GM21786 (cell line): ENCODE results near the gene ZNF667.
A peak's percentile ranks its signal among the peaks of the same experiment; 100 is the strongest.

ENCODE experiments used
- ATAC-seq: cut with Tn5 transposase; IDR thresholded peaks from one replicate; pipeline ENCODE4 v1.9.1; 2021; ENCODE audit not compliant: unreplicated experiment

The ZNF667 gene

DNA sequence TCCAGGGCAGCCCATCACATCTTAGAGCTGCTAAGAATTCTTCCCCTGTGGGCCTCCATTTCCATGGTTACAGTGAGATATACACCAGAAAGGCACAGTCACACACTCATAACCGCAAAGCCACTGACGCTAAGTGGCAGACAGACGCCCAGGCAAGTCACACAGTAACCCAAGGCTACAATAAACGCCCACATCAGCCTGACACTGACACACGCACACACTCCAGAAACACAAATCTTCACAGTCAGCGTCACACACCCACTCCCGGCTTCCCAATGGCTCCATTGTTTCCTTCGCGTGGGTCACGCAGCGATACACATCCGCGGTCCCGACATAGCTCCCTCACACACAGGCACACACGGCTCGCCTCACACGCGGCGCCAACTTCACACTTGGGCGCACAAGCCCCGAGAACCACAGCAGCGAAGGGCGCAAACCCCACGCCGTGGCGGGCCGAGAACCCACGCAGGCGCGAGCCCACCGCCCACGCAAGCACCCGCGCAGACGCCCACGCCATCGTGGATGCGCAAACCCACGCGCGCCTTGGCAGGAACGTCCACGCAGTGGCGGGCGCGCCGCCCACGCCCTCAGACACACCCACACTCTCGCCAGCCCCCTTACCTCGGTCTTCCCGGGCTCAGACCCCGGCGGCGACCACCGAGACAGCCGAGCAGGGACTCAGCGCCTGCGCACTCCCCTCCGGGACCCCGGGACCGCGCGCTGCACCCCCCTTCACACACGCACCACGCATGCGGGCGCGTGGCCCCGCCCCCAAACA, at the start of gene ZNF667:
Gene ZNF667 (minus strand): TSS at position 695 of the 778 bp plus-strand sequence. CDS start 14,975 bp downstream, outside the sequence.
- no peak for ATAC-seq

GRCh38 chr19:56525214-56525860, 48.2 kb upstream of the ZNF667 start:
- no peak for ATAC-seq

DNA sequence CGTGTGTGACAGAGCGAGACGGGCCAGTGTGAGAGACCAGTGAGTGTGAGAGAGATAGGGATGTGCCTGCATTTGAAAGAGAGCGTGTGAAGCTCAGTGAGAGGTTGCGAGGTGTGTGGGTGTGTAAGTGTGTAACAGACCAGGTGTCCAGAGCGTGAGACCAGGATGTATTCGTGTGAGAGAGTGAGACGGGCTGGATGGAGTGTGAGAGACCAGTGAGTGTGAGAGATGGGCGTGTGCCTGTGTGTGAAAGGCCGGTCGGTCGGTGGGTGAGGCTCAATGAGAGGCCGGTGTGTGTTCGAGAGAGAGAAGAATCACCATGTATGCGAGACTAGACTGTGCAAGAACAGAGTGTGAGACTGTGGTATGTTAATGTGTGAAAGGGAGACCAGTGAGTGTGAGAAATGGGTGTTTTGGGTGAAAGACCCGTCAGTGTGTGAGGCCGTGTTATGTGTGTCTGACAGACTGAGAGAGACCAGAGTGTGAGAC, 31.2 kb upstream of the ZNF667 start:
- ATAC-seq: no peak

- ATAC-seq: peak; percentile 90
Measured at GRCh38 chr19:56507446-56508289, 30.5 kb upstream of the ZNF667 start, which contains the start of gene ZNF471. TSS of gene ZNF471 (plus strand) at chr19:56507855. CDS start at chr19:56511572, 3,717 bp downstream.

GRCh38 chr19:56504581-56504980, 27.4 kb upstream of the ZNF667 start:
- no peak for ATAC-seq

DNA sequence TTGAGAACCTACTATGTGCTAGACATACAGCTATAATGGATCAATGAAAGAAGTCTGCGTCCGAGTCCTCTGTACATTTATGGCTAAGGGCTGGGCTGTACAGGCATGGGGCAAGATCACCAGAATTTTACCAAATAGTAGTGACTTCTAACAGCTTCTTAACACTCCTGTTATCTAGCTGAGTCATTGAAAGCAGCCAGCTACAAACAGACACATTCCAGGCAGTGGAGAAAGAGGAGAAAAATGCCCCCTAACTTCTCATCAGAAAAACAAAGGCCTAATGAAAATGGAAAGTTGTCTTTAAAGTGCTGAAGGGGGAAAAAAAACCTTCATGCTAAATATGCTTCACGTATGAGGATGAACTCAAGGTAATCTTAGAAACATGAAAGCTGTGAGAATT, 14.3 kb upstream of the ZNF667 start:
- no peak for ATAC-seq

DNA sequence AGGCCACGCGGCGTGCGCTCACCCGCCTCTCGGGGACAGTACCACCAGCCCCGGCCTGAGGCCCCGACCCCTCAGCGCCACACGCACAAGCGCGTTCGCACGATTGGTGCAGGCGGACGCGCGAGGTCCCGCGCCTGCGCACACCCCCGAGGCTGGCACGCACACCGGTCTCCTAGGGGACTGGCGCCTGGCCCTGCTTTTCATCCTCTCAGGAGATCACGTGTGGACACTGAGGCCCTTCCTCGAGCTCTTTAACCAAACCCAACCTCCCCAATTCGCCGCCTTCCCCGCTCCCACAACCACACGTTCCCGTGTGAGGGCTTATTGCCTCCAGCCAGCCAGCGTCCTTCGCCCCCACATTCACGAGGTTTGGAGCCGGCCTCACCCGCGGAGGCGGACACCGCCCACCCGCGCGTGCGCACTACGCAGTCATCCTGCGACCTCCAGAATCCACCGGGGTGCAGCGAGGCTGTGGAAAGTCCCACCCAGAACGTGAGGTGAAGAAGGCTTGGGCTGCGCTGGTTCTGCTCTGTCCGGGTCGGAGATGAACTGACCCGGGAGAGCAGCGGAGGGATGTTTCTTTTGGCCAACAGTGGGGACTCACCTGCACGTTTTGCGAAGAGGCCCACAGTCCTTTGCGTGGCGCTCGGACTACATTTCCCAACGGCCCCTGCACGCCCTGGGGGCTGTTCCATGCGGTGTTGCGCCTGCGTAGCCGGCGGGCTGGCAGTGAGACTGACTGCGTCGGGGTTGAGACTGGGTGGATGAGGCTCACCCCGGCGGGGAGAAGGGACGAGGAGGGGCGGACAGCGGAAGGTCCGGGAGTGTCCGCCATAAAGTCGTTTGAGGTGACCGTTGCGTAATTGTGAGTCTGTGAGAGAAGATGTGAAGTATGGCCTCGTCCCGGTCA, 539 bp upstream of the ZNF667 start:
- ATAC-seq: no peak

DNA sequence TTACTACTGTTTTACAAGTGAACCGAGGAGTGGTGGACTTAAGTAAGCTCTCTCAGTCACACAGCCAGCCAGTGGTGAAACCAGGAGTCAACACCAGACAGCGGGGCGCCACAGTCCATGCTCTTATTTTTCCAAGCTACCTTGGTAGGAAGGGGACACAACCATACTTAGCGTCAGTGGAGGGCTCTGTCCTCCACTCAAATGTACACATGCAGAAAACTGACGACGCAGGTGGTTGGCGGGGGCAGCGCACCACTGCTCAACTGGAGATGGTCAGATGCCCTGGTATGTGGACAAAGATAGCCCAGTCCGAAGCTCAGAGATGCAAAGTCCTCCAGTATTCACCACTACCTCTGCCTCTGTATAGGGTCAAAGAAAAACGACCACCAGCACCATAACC, 1.1 kb downstream of the ZNF667 start:
- ATAC-seq: no peak

GRCh38 chr19:56474308-56474707, 2.8 kb downstream of the ZNF667 start:
- ATAC-seq: no peak

- no peak for ATAC-seq
Measured at GRCh38 chr19:56441206-56441792, 35.8 kb downstream of the ZNF667 start.

DNA sequence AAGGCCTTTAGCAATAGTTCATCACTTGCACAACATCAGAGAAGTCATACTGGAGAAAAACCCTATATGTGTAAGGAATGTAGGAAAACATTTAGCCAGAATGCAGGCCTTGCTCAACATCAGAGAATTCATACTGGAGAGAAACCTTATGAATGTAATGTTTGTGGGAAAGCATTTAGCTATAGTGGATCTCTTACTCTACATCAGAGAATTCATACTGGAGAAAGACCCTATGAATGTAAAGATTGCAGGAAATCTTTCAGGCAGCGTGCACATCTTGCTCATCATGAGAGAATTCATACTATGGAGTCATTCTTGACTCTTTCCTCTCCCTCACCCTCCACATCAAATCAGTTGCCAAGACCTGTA, 53.2 kb downstream of the ZNF667 start:
- no peak for ATAC-seq

GRCh38 chr19:56423276-56423984, 53.7 kb downstream of the ZNF667 start:
- ATAC-seq: no peak

DNA sequence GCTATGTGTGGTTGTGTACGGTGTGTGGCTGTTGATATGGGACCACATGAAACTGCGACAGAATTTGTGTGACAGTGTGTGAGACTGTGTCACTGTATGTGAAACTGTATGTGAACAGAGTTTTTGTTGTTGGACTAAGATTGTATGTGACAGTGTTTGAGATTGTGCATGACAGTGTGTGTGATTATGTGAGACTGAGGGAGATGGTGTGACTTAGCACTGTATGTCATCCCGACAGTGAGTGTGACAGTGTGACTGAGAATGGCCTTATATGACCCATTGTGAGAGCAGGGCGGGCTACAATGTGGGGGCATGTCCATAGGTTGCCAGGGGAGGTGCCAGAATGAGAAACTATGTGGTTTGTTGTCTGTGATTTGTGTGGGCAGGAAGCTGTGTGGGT, 72.1 kb downstream of the ZNF667 start:
- no peak for ATAC-seq

GRCh38 chr19:56404705-56405056, 72.5 kb downstream of the ZNF667 start:
- ATAC-seq: no peak

GRCh38 chr19:56403764-56404704, 73.1 kb downstream of the ZNF667 start, which contains the start of gene ZNF583:
TSS of gene ZNF583 (plus strand) at chr19:56404332. CDS start at chr19:56407115, 2,783 bp downstream.
- ATAC-seq: peak; percentile 80

DNA sequence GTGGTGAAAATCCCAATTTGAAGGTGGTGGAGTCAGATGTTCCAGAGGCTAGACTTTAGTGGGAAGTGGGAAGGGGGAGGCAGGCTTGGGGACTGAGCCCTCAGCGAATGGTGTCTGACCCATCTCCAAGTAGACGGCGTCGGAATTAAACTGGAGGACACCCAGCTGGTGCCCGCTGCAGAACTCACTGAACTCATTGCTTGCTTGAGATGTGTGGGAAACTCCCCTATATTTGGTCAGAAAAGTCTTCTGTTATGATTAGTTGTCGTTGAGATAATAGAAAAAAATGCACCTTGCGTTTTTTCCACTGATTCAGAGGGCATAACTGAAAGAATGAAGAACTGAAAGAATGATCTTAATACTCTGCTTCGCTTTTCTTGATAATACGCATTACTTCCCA, 73.9 kb downstream of the ZNF667 start:
- peak; percentile 25 for ATAC-seq

DNA sequence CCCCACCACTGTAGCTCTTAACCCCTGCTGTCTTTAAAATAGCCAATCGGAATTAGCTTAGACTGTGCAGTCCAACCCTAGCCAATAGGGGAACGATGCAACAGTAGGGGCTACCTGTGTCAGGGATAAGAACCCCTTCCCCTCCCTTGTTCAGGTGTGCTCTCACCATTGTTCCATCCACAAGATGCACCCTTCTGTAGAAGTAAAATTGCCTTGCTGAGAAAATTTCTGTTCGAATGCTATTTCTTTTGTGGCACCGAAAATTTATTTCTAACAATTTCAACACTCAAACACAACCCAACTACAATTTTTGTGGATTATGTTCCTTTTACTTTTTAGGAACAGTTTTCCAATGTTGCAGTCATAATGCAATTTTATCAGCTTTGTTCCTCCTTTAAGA, 76.7 kb downstream of the ZNF667 start:
- ATAC-seq: no peak

GRCh38 chr19:56398809-56399208, 78.3 kb downstream of the ZNF667 start:
- ATAC-seq: no peak
